Endothelial cell of umbilical vein (primary cell): ENCODE measurements around the gene ARHGEF1. TPM values are rescaled to one million over a fixed set of nuclear protein-coding genes. Genes with fewer than 3 reads are reported as not detected.

Experiments
- BruUV-seq: library from RNA; stranded (reverse); fragments of 400-500 nt; replicated peaks from 2 replicates; lab custom pipeline; 2021; lab: Mats Ljungman, UMichigan
- CTCF ChIA-PET: fragments of 300-600, 350-600 bp; sonication (Branson Sonifier 250); formaldehyde crosslinking; loops from one replicate; lab custom pipeline; 2021; ENCODE audit warnings: antibody characterized with exemption, inconsistent platforms; lab: Charles Lee
- POLR2A ChIA-PET: fragments of 300-600, 350-600 bp; sonication (Branson Sonifier 250); formaldehyde crosslinking; loops from one replicate; lab custom pipeline; 2021; ENCODE audit warnings: antibody characterized with exemption, inconsistent platforms; lab: Charles Lee
- DNase-seq: peaks from one replicate; pipeline ENCODE4 v3.0.0-alpha.2; 2011; ENCODE audit warnings: low read depth, low spot score
- FAIRE-seq: peaks from 2 replicates; lab custom pipeline; 2011; peaks lifted over from hg19 to GRCh38; lab: Jason Lieb, UNC
- H2AFZ ChIP-seq: 2 replicates; pipeline ENCODE4 v1.6.0; 2012; ENCODE audit warnings: low read depth, low read length, control low read depth, inconsistent platforms
- H3K27ac ChIP-seq: 2 replicates; pipeline ENCODE4 v1.5.1; 2011; ENCODE audit warnings: low read depth, mild to moderate bottlenecking, control low read depth, low read length, moderate library complexity; ENCODE audit not compliant: insufficient read depth
- H3K27me3 ChIP-seq, 2 experiments: 2 replicates each; pipeline versions ENCODE4 v1.6.0 to v1.6.1; 2011; ENCODE audit warnings: low read length in 2 of 2, mixed read lengths in 1 of 2; ENCODE audit not compliant: control insufficient read depth in 2 of 2, insufficient read depth in 2 of 2
- H3K36me3 ChIP-seq, 2 experiments: 2 replicates in 1 of 2; 3 replicates in 1 of 2; pipeline ENCODE4 v1.5.1; 2011; ENCODE audit warnings: low read length in 2 of 2, mild to moderate bottlenecking in 1 of 2, moderate library complexity in 1 of 2; ENCODE audit not compliant: control insufficient read depth in 2 of 2, insufficient read depth in 2 of 2; ENCODE audit errors: extremely low read depth in 1 of 2
- H3K4me1 ChIP-seq: 3 replicates; pipeline ENCODE4 v1.5.1; 2011; ENCODE audit warnings: mild to moderate bottlenecking, low read length; ENCODE audit not compliant: control insufficient read depth, insufficient read depth; ENCODE audit errors: extremely low read depth
- H3K4me2 ChIP-seq: 2 replicates; pipeline ENCODE4 v1.6.1; 2011; ENCODE audit warnings: low read length, control low read depth, mixed read lengths; ENCODE audit not compliant: insufficient read depth
- H3K4me3 ChIP-seq, 3 experiments: fragments of 200-600 bp in 1 of 3; sonication (generic), shearing (Covaris generic) in 1 of 3; replicated peaks in 1 of 3; 2 replicates each; pipeline ENCODE4 v1.5.1; 2011 to 2016; ENCODE audit warnings: control low read depth in 3 of 3, low read length in 3 of 3, mild to moderate bottlenecking in 2 of 3, inconsistent platforms in 1 of 3, low read depth in 1 of 3, moderate library complexity in 1 of 3; ENCODE audit not compliant: insufficient read depth in 1 of 3
- H3K79me2 ChIP-seq: 2 replicates; pipeline ENCODE4 v1.6.0; 2012; ENCODE audit warnings: low read length, inconsistent platforms; ENCODE audit not compliant: control insufficient read depth, insufficient read depth
- H3K9ac ChIP-seq: replicated peaks from 2 replicates; pipeline ENCODE3; 2011; ENCODE audit warnings: low read length, control low read depth; ENCODE audit not compliant: insufficient read depth; ENCODE audit errors: extremely low read depth
- H3K9me1 ChIP-seq: replicated peaks from 3 replicates; pipeline ENCODE4 v1.6.0; 2011; ENCODE audit warnings: mild to moderate bottlenecking, low read length; ENCODE audit not compliant: control insufficient read depth, insufficient read depth; ENCODE audit errors: extremely low read depth
- H3K9me3 ChIP-seq: replicated peaks from 2 replicates; pipeline ENCODE4 v1.5.1; 2012; ENCODE audit warnings: low read length, inconsistent platforms; ENCODE audit not compliant: control insufficient read depth, insufficient read depth
- H4K20me1 ChIP-seq: replicated peaks from 2 replicates; pipeline ENCODE3; 2011; ENCODE audit warnings: mild to moderate bottlenecking, low read length; ENCODE audit not compliant: control insufficient read depth, insufficient read depth; ENCODE audit errors: extremely low read depth
- GATA2 ChIP-seq: IDR thresholded peaks from 2 replicates; pipeline ENCODE4 v1.7.0; 2011; ENCODE audit warnings: low read depth, mild to moderate bottlenecking, moderate library complexity, mixed read lengths, low read length; ENCODE audit not compliant: insufficient read length, insufficient read depth
- dilution Hi-C: fragments of 300-500 bp; cut with MboI; formaldehyde crosslinking; loops from one replicate; pipeline ENCODE4 v1.15.0; 2019; ENCODE audit warnings: low sequenced_read_pairs; ENCODE audit not compliant: extremely low pct_ligation_motif_present
- intact Hi-C: fragments of 100-400 bp; cut with micrococcal nuclease; formaldehyde crosslinking; loops from one replicate; pipeline ENCODE4 v1.10.0; 2022
- polyA plus RNA-seq, 4 experiments: library from polyadenylated mRNA; depleted of rRNA in 3 of 4; stranded (reverse) in 3 of 4; unstranded in 1 of 4; fragments of >200 nt; gene quantifications; 2 replicates each; pipeline versions ENCODE4 v1.2.1 to v1.2.3, GENCODE V29; 2011 to 2012; ENCODE audit warnings: missing spikeins in 1 of 4
- total RNA-seq: library from RNA; stranded (reverse); gene quantifications from 2 replicates; pipeline ENCODE4 v1.2.3, GENCODE V29; 2021

ARHGEF1 gene
- total and polyA plus RNA-seq, 2 donors (not counting 3 experiments of a cell fraction or from before 2014, with no cell fraction given): 65.4 to 123 TPM

DNA sequence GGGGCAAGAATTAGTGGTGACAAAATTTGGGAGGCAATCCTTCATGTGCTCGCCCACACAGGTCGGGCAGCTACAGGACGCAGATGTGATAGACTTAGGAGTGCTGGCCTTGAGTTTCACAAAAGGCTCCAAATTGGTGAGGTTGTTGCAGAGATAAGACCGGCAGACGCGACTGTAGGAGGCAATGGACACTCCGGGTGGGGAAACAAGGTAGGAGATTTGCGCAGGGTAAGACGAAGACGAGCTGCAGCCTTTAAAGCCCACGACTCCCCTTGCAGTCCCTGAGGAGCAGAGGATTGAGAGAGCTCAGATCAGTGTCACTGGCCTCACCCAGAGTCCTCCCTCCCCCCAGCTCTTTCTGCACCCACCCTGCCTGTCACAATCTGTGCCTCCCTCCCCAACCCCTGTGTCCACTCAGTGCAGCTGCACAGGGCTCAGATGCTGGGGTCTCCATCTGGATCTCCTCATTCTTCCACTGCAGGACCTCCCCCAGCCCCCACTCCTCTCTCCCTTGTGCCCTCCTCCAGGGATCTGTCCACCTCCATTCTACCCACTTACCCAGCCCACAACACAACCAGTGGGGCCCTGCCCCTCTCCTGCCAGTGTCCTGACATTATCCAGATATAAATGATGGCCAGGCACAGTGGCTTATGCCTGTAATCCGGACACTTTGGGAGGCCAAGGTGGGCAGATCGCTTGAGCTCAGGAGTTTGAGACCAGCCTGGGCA, 44.8 kb upstream of the ARHGEF1 start:
- Histone ChIP-seq H3K36me3 (no peaks in the 10 kb centered on the region), H4K20me1 (no peaks in the 10 kb centered on the region), H3K4me1 (no peaks in the 10 kb centered on the region), H3K9me1 (no peaks in the 10 kb centered on the region), H3K9me3 (no peaks in the 10 kb centered on the region), H3K9ac (no peak overlapping the region), H3K4me2 (no peak overlapping the region), H3K79me2 (no peaks in the 10 kb centered on the region), H3K27ac (no peak overlapping the region), H3K4me3 (no peak overlapping the region), H2AFZ (no peak overlapping the region), H3K27me3 (peaks cover 0 to 2% of the 10 kb centered on the region in 2 experiments)
- dilution Hi-C loops (no loop called here), intact Hi-C loops (loop anchor here (5.0 kb wide), 1 partner anchor 46 kb away; no protein-coding TSS in a partner anchor)
- ChIA-PET POLR2A (no interaction called here), CTCF (interaction anchor here (0.9 to 1.1 kb wide), 3 partner anchors 11 to 85 kb away, joined by 3 read pairs; no protein-coding TSS in a partner anchor)
- FAIRE-seq (no peak), DNase-seq (no peak)
- TF ChIP-seq GATA2: no peak
- BruUV-seq: no TSS peak

DNA sequence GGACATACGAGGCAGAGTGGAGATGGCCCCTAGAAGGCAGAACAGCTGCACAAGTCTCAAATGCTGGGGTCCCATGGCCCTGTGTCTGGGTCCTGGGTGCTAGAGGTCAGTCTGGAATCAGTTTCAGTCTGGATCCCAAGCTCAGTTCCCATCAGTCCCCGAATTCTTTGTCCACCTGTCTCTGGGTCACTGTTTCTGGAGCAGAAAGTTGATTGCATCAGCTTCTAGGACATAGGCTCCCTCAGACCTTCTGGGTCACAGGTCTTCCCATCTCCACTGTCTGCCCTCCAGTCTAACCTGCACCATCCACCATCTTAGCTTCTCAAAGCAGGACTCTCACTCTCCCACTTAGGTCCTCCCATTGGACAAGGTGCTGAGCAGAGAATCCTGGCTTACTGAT, 43.8 kb upstream of the ARHGEF1 start:
- Histone ChIP-seq H3K9ac (no peak overlapping the region), H3K4me2 (no peak overlapping the region), H3K9me3 (no peaks in the 10 kb centered on the region), H2AFZ (no peak overlapping the region), H3K79me2 (no peaks in the 10 kb centered on the region), H3K4me1 (no peaks in the 10 kb centered on the region), H3K27me3 (peaks cover 0 to 2% of the 10 kb centered on the region in 2 experiments), H3K36me3 (no peaks in the 10 kb centered on the region), H3K4me3 (no peak overlapping the region), H4K20me1 (no peaks in the 10 kb centered on the region), H3K27ac (no peak overlapping the region), H3K9me1 (no peaks in the 10 kb centered on the region)
- dilution Hi-C loops (no loop called here), intact Hi-C loops (loop anchor here (5.0 kb wide), 1 partner anchor 47 kb away; no protein-coding TSS in a partner anchor)
- POLR2A ChIA-PET: no interaction called here
- FAIRE-seq (no peak), DNase-seq (no peak)
- TF ChIP-seq GATA2: no peak
- CTCF ChIA-PET: interaction anchor here (1.1 kb wide), 1 partner anchor 12 kb away, joined by 3 read pairs; no protein-coding TSS in a partner anchor
- no TSS peak for BruUV-seq
